ENCODE measurements around the gene UCMA. TPM values are rescaled to one million over a fixed set of nuclear protein-coding genes. Genes with fewer than 3 reads are reported as not detected.

UCMA gene
- total and polyA plus RNA-seq, 2 donors (not counting 1 experiment from before 2014, with no cell fraction given): not detected

DNA sequence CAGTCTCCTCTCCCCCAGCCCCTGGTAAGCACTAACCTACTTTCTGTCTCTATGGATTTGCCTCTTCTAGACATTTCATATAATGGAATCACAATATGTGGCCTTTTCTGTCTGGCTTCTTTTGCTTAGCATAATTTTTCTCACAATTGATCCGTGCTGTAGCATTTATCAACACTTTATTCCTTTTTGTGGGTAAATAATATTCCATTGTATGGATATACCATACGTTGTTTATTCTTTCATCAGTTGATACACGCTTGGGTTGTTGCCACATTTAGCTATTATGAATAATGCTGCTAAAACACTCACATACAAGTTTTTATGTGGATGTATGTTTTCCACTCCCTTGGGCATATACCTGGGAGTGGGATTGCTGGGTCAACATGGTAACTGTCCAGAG lies 47.0 kb downstream of the UCMA start:
- Histone ChIP-seq H3K79me2 (ENCODE audit: control insufficient read depth, insufficient read depth, low read length) (no peaks in the 10 kb centered on the region), H3K4me1 (ENCODE audit: control insufficient read depth, extremely low read depth, insufficient read depth, low read length) (no peaks in the 10 kb centered on the region), H3K36me3 (ENCODE audit: control insufficient read depth, insufficient read depth, low read length) (peaks cover 2% of the 10 kb centered on the region), H2AFZ (ENCODE audit: low read length) (no peak overlapping the region), H3K4me3 (replicated peaks in 1 of 4; ENCODE audit: control extremely low read depth in 1 of 4, insufficient read depth in 1 of 4, low read depth in 3 of 4, low read length in 4 of 4) (no peak overlapping the region), H3K4me2 (ENCODE audit: extremely low read depth, insufficient read depth, low read length) (no peak overlapping the region), H3K9ac (ENCODE audit: insufficient read depth, low read length) (no peak overlapping the region), H4K20me1 (ENCODE audit: control insufficient read depth, extremely low read depth, insufficient read depth, low read length) (no peaks in the 10 kb centered on the region), H3K27me3 (ENCODE audit: control insufficient read depth, insufficient read depth, low read length) (no peaks in the 10 kb centered on the region), H3K27ac (ENCODE audit: insufficient read depth, low read length) (no peak overlapping the region), H3K9me3 (ENCODE audit: control insufficient read depth, insufficient read depth, low read depth, low read length) (no peaks in the 10 kb centered on the region)
- TF ChIP-seq EZH2 (IDR thresholded peaks at IDR 0.05; ENCODE audit: low read length, missing control alignments): no peak
- TF ChIP-seq, protein P1, sequence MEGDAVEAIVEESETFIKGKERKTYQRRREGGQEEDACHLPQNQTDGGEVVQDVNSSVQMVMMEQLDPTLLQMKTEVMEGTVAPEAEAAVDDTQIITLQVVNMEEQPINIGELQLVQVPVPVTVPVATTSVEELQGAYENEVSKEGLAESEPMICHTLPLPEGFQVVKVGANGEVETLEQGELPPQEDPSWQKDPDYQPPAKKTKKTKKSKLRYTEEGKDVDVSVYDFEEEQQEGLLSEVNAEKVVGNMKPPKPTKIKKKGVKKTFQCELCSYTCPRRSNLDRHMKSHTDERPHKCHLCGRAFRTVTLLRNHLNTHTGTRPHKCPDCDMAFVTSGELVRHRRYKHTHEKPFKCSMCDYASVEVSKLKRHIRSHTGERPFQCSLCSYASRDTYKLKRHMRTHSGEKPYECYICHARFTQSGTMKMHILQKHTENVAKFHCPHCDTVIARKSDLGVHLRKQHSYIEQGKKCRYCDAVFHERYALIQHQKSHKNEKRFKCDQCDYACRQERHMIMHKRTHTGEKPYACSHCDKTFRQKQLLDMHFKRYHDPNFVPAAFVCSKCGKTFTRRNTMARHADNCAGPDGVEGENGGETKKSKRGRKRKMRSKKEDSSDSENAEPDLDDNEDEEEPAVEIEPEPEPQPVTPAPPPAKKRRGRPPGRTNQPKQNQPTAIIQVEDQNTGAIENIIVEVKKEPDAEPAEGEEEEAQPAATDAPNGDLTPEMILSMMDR (conservative IDR thresholded peaks at IDR 0.05 in 1 of 2, IDR thresholded peaks at IDR 0.05 in 1 of 2; ENCODE audit: low read depth in 1 of 2, low read length in 2 of 2): no peak
- DNase-seq (ENCODE audit: low read depth in 2 of 2): no peak

DNA sequence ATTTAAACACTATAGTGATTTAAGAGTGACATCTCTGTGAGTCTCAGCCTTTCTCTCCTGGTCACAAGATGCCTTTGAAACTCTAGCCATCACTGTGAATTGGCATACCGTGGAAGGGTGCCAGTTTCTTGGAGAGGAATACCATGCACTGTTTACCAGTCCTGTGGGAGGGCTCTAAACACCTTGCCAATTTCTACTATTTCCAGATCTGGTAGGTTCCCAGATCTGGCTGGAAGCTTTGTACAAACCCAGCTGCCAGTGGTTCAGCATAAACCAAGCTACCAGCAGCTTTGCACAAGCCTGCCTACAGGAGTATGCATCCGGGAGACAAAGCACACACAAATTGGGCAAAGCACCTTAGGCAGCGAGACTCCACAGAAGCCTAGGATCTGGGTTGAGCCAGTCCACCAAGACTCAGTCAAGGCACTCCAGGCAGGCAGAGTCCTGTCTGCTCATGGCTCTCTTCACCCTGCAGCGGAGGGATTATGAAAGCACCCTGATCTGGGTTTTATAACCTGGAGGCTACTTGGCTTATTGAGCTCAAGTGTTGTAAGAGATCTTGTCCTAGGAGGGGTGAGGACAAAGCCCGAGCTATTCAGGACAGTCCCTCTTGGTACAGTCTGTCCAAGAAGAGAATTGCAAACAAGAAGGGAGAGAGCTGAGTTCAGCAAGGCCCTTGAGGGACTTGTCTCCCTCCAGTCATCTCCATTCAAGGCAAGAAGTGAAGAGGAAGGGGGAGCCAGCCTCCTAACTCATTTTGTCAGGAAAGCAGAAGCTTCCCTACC lies 49.3 kb downstream of the UCMA start:
- H3K4me3 ChIP-seq (replicated peaks in 1 of 4; ENCODE audit: control extremely low read depth in 1 of 4, insufficient read depth in 1 of 4, low read depth in 3 of 4, low read length in 4 of 4): no peak overlapping the region
- H3K27me3 ChIP-seq (ENCODE audit: control insufficient read depth, insufficient read depth, low read length): no peaks in the 10 kb centered on the region
- no peak overlapping the region for H3K4me2 ChIP-seq (ENCODE audit: extremely low read depth, insufficient read depth, low read length)
- H3K79me2 ChIP-seq (ENCODE audit: control insufficient read depth, insufficient read depth, low read length): no peaks in the 10 kb centered on the region
- no peaks in the 10 kb centered on the region for H3K9me3 ChIP-seq (ENCODE audit: control insufficient read depth, insufficient read depth, low read depth, low read length)
- no peaks in the 10 kb centered on the region for H3K4me1 ChIP-seq (ENCODE audit: control insufficient read depth, extremely low read depth, insufficient read depth, low read length)
- no peaks in the 10 kb centered on the region for H4K20me1 ChIP-seq (ENCODE audit: control insufficient read depth, extremely low read depth, insufficient read depth, low read length)
- DNase-seq (ENCODE audit: low read depth in 2 of 2): no peak
- no peak overlapping the region for H2AFZ ChIP-seq (ENCODE audit: low read length)
- H3K27ac ChIP-seq (ENCODE audit: insufficient read depth, low read length): no peak overlapping the region
- TF ChIP-seq, protein P1 (conservative IDR thresholded peaks at IDR 0.05 in 1 of 2, IDR thresholded peaks at IDR 0.05 in 1 of 2; ENCODE audit: low read depth in 1 of 2, low read length in 2 of 2): no peak
- TF ChIP-seq EZH2 (IDR thresholded peaks at IDR 0.05; ENCODE audit: low read length, missing control alignments): no peak
- H3K9ac ChIP-seq (ENCODE audit: insufficient read depth, low read length): no peak overlapping the region
- peaks cover 2% of the 10 kb centered on the region for H3K36me3 ChIP-seq (ENCODE audit: control insufficient read depth, insufficient read depth, low read length)

DNA sequence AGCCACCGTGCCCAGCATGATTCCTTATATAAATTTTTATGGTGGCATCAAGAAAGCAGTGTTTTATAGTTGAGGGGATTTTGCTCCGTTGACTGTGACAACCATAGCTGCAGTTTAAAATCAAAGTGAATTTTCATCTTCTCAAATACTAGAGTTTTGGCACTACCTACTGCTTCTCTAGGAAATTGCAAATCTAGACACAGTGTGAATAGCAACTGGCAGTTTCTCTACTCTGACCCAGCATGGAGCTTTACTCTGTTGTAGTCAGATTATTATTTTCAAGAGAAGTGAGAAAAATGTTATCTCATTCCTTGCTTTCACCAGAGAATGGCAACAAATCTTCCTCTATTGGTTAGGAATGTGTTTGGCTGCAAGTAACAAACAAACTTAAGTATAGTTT lies 49.9 kb downstream of the UCMA start:
- no peak overlapping the region for H3K4me3 ChIP-seq (replicated peaks in 1 of 4; ENCODE audit: control extremely low read depth in 1 of 4, insufficient read depth in 1 of 4, low read depth in 3 of 4, low read length in 4 of 4)
- DNase-seq (ENCODE audit: low read depth in 2 of 2): no peak
- H2AFZ ChIP-seq (ENCODE audit: low read length): no peak overlapping the region
- no peaks in the 10 kb centered on the region for H3K4me1 ChIP-seq (ENCODE audit: control insufficient read depth, extremely low read depth, insufficient read depth, low read length)
- H3K36me3 ChIP-seq (ENCODE audit: control insufficient read depth, insufficient read depth, low read length): peaks cover 2% of the 10 kb centered on the region
- no peak overlapping the region for H3K4me2 ChIP-seq (ENCODE audit: extremely low read depth, insufficient read depth, low read length)
- H3K27ac ChIP-seq (ENCODE audit: insufficient read depth, low read length): no peak overlapping the region
- no peak overlapping the region for H3K9ac ChIP-seq (ENCODE audit: insufficient read depth, low read length)
- no peaks in the 10 kb centered on the region for H3K27me3 ChIP-seq (ENCODE audit: control insufficient read depth, insufficient read depth, low read length)
- H4K20me1 ChIP-seq (ENCODE audit: control insufficient read depth, extremely low read depth, insufficient read depth, low read length): no peaks in the 10 kb centered on the region
- H3K9me3 ChIP-seq (ENCODE audit: control insufficient read depth, insufficient read depth, low read depth, low read length): no peaks in the 10 kb centered on the region
- H3K79me2 ChIP-seq (ENCODE audit: control insufficient read depth, insufficient read depth, low read length): no peaks in the 10 kb centered on the region
- no peak for TF ChIP-seq EZH2 (IDR thresholded peaks at IDR 0.05; ENCODE audit: low read length, missing control alignments)
- TF ChIP-seq, protein P1 (conservative IDR thresholded peaks at IDR 0.05 in 1 of 2, IDR thresholded peaks at IDR 0.05 in 1 of 2; ENCODE audit: low read depth in 1 of 2, low read length in 2 of 2): no peak
